Measurements from ENCODE around the gene ZKSCAN7. TPM values are rescaled to one million over a fixed set of nuclear protein-coding genes. Genes with fewer than 3 reads are reported as not detected.
A peak's percentile ranks its signal among the peaks of the same experiment; 100 is the strongest.

The ZKSCAN7 gene
- total and polyA plus RNA-seq, 2 experiments from 2014 or later = 6.0 to 9.9 TPM

DNA sequence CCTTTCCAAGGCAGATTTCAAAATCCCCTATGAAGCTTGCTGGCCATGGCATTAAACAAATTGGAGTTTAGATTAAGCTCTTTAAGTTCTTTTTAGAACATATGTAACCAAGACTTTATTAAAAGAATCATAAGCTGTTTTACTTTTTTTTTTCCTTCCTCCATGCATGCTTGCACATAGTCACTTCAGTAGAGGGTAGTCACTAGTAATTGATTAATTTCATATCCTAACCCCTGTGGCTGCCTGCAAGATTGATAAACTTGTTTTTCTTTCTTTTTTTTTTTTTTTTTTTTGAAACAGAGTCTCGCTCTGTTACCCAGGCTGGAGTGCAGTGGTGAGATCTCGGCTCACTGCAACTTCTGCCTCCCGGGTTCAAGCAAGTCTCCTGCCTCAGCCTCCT, 33.3 kb upstream of the ZKSCAN7 start:
- Histone ChIP-seq H2AFZ (no peak overlapping the region), H3K4me2 (no peak overlapping the region), H3K9me3 (ENCODE audit: low read depth) (no peaks in the 10 kb centered on the region), H3K9me2 (replicated peaks; ENCODE audit: insufficient read depth) (no peaks in the 10 kb centered on the region), H3K27ac (no peak overlapping the region), H3K79me2 (no peaks in the 10 kb centered on the region), H3K4me3 (no peak overlapping the region), H3K4me1 (ENCODE audit: insufficient read depth) (no peaks in the 10 kb centered on the region), H3K36me3 (replicated peaks; ENCODE audit: insufficient read depth, low read depth) (no peaks in the 10 kb centered on the region), H3K27me3 (no peaks in the 10 kb centered on the region), H4K20me1 (ENCODE audit: insufficient read depth, poor library complexity, severe bottlenecking) (no peaks in the 10 kb centered on the region)
- WGBS (ENCODE audit: low lambda C conversion rate, missing lambda C conversion rate) = 85% methylated on average over 2 of the region's 3 CpGs
- TF ChIP-seq CTCF (IDR thresholded peaks at IDR 0.05; ENCODE audit: poor library complexity) (no peak), EZH2 (IDR thresholded peaks at IDR 0.05; ENCODE audit: borderline replicate concordance) (no peak), EZH2phosphoT487 (IDR thresholded peaks at IDR 0.05; ENCODE audit: low read depth, severe bottlenecking, unreplicated experiment) (no peak)
- DNase-seq (ENCODE audit: low spot score) = no peak

DNA sequence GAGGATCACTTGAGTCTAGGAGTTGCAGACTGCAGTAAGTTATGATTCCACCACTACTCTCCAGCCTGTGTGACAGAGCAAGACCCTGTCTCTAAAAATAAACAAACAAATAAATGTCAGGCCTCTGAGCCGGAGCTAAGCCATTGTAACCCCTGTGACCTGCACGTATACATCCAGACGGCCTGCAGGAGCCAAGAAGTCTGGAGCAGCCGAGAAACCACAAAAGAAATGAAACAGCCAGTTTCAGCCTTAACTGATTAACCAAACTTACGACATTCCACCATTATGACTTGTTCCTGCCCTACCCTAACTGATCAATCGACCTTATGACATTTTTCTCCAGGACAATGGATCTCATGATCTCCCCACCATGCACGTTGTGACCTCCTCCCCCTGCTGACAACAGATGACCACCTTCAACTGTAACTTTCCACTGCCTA, 32.5 kb upstream of the ZKSCAN7 start:
- DNase-seq (ENCODE audit: low spot score) = no peak
- Histone ChIP-seq H2AFZ (no peak overlapping the region), H3K9me2 (replicated peaks; ENCODE audit: insufficient read depth) (no peaks in the 10 kb centered on the region), H3K36me3 (replicated peaks; ENCODE audit: insufficient read depth, low read depth) (no peaks in the 10 kb centered on the region), H3K4me2 (no peak overlapping the region), H3K79me2 (no peaks in the 10 kb centered on the region), H4K20me1 (ENCODE audit: insufficient read depth, poor library complexity, severe bottlenecking) (no peaks in the 10 kb centered on the region), H3K27ac (no peak overlapping the region), H3K4me1 (ENCODE audit: insufficient read depth) (no peaks in the 10 kb centered on the region), H3K27me3 (no peaks in the 10 kb centered on the region), H3K9me3 (ENCODE audit: low read depth) (no peaks in the 10 kb centered on the region), H3K4me3 (no peak overlapping the region)
- WGBS (ENCODE audit: low lambda C conversion rate, missing lambda C conversion rate) = 20% methylated on average over 7 of the region's 7 CpGs
- TF ChIP-seq CTCF (IDR thresholded peaks at IDR 0.05; ENCODE audit: poor library complexity) (no peak), EZH2 (IDR thresholded peaks at IDR 0.05; ENCODE audit: borderline replicate concordance) (no peak), EZH2phosphoT487 (IDR thresholded peaks at IDR 0.05; ENCODE audit: low read depth, severe bottlenecking, unreplicated experiment) (no peak)

- Histone ChIP-seq H3K4me1 (ENCODE audit: insufficient read depth) (no peaks in the 10 kb centered on the region), H3K27me3 (no peaks in the 10 kb centered on the region), H4K20me1 (ENCODE audit: insufficient read depth, poor library complexity, severe bottlenecking) (no peaks in the 10 kb centered on the region), H3K27ac (no peak overlapping the region), H3K4me3 (no peak overlapping the region), H3K36me3 (replicated peaks; ENCODE audit: insufficient read depth, low read depth) (no peaks in the 10 kb centered on the region), H3K79me2 (no peaks in the 10 kb centered on the region), H3K9me2 (replicated peaks; ENCODE audit: insufficient read depth) (no peaks in the 10 kb centered on the region), H2AFZ (no peak overlapping the region), H3K4me2 (no peak overlapping the region), H3K9me3 (ENCODE audit: low read depth) (no peaks in the 10 kb centered on the region)
- TF ChIP-seq EZH2 (IDR thresholded peaks at IDR 0.05; ENCODE audit: borderline replicate concordance) (no peak), EZH2phosphoT487 (IDR thresholded peaks at IDR 0.05; ENCODE audit: low read depth, severe bottlenecking, unreplicated experiment) (no peak), CTCF (IDR thresholded peaks at IDR 0.05; ENCODE audit: poor library complexity) (no peak)
- no peak for DNase-seq (ENCODE audit: low spot score)
- WGBS (ENCODE audit: low lambda C conversion rate, missing lambda C conversion rate) = 78% methylated on average over 5 of the region's 5 CpGs
Measured at GRCh38 chr3:44525060-44525459, 29.9 kb upstream of the ZKSCAN7 start.

DNA sequence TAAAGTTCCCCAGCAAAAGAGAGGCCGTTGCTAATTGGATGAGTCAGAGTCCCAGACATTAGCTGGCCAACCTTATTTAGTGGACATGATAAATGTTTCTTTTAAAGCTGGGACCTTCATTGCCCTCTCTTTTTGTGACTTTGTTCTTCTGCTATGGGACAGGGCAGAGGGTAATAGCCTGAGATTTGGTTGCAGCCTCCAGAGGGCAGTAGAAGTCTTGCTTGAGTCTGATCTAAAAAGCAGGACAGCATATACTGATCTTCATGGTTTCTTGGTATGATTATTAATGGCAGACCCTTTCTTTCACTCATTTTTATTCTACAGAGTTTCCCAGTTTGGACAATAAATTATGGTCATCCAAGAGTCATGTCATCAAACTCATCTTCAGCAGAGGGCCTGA, 25.1 kb upstream of the ZKSCAN7 start:
- Histone ChIP-seq H3K9me3 (ENCODE audit: low read depth) (no peaks in the 10 kb centered on the region), H3K4me3 (no peak overlapping the region), H3K79me2 (no peaks in the 10 kb centered on the region), H3K4me1 (ENCODE audit: insufficient read depth) (peaks cover 4% of the 10 kb centered on the region), H3K27me3 (no peaks in the 10 kb centered on the region), H2AFZ (no peak overlapping the region), H3K27ac (peak overlapping the region; percentile 56), H4K20me1 (ENCODE audit: insufficient read depth, poor library complexity, severe bottlenecking) (no peaks in the 10 kb centered on the region), H3K9me2 (replicated peaks; ENCODE audit: insufficient read depth) (no peaks in the 10 kb centered on the region), H3K36me3 (replicated peaks; ENCODE audit: insufficient read depth, low read depth) (no peaks in the 10 kb centered on the region), H3K4me2 (no peak overlapping the region)
- TF ChIP-seq EZH2phosphoT487 (IDR thresholded peaks at IDR 0.05; ENCODE audit: low read depth, severe bottlenecking, unreplicated experiment) (no peak), CTCF (IDR thresholded peaks at IDR 0.05; ENCODE audit: poor library complexity) (peak; percentile 23), EZH2 (IDR thresholded peaks at IDR 0.05; ENCODE audit: borderline replicate concordance) (no peak)
- 64% methylated on average over 1 of the region's 1 CpG for WGBS (ENCODE audit: low lambda C conversion rate, missing lambda C conversion rate)
- no peak for DNase-seq (ENCODE audit: low spot score)
